ENCODE data around the gene GTF2A1.

GTF2A1 gene

DNA sequence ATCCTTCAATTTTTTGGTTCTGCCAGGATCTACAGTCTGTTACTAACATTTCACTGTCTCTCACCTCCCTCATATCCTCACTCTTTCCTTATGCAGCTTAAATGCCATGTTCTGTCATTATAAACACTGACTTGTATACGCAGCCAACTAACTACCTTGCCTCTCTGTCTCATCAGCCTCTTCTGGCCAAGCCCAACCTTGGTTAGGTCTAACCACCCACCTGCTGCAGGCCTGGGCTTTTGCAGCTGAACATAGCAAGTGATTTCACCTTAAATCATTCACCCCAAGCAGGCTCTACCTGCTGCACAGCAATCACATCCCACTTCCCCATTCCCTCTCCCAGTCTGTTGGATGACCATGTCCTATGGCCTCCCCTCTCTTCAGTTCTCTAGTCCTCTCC lies 91.5 kb downstream of the GTF2A1 start:
- no peak for DNase-seq

DNA sequence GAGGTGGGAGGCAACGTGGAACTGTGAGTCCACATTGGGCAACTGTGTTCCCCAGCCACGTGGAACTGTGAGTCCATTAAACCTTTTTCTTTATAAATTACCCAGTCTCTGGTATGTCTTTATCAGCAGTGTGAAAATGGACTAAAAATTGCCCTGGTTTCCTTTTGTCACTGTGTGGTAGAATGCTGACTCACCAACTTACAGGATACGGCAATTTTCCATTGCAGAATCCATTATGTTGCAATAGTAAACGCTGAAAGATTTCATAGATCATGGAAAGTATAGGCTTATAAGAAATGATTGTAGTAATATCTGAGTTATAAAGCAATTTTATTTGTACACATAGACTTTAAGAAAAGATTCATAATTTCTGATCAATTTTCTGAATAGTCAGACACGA lies 93.0 kb downstream of the GTF2A1 start:
- DNase-seq: no peak

DNA sequence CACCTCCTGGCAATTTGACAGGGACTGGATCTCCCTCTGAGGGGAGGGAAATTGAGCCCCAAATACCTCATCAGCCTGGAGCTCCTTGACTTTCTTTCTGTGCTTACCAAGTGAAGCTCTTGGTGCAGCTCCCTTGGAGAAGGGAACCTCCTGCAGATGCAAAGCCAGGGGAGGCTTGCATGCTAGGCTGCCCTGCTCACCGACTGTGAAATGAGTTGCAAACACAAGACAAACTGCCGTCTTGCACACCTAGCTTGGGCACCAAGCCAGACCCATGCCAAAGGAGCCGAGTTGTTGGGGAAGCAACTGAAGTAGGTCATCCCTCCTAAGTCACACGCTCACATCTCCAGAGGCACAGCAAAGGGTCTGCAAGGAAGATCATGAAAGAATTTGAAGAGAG lies 95.2 kb downstream of the GTF2A1 start:
- no peak for DNase-seq
